HL-60 (cell line): ENCODE data around the gene HNRNPAB.

Source experiments
- CTCF ChIP-seq: IDR thresholded peaks from one replicate; pipeline ENCODE4 v1.5.1; 2011; ENCODE audit warnings: low read length, control low read depth, inconsistent platforms; ENCODE audit not compliant: insufficient read depth
- GABPA ChIP-seq: IDR thresholded peaks from 2 replicates; pipeline ENCODE4 v1.6.1; 2012; ENCODE audit warnings: low read depth
- POLR2AphosphoS5 ChIP-seq: IDR thresholded peaks from 2 replicates; pipeline ENCODE4 v1.6.1; 2012; ENCODE audit warnings: low read depth
- REST ChIP-seq: IDR thresholded peaks from 2 replicates; pipeline ENCODE4 v1.6.1; 2012; ENCODE audit warnings: low read depth; ENCODE audit not compliant: insufficient replicate concordance
- SPI1 ChIP-seq: IDR thresholded peaks from 2 replicates; pipeline ENCODE4 v1.6.1; 2012; ENCODE audit warnings: low read depth, mild to moderate bottlenecking, borderline replicate concordance

GRCh38 chr5:178223196-178223773 lies 19.0 kb downstream of the HNRNPAB start:
- TF ChIP-seq SPI1 (no peak), CTCF (no peak), POLR2AphosphoS5 (0 out of 2 replicates have a peak, but pooled peaks have one; percentile 13), REST (no peak), GABPA (no peak)
